ENCODE results near the gene LMBRD1. TPM values are rescaled to one million over a fixed set of nuclear protein-coding genes. Genes with fewer than 3 reads are reported as not detected.

Gene LMBRD1
- total and polyA plus RNA-seq, 2 of the 13 experiments (the other 11 are each of a cell fraction or from before 2014, with no cell fraction given): 18.9 to 21.5 TPM

DNA sequence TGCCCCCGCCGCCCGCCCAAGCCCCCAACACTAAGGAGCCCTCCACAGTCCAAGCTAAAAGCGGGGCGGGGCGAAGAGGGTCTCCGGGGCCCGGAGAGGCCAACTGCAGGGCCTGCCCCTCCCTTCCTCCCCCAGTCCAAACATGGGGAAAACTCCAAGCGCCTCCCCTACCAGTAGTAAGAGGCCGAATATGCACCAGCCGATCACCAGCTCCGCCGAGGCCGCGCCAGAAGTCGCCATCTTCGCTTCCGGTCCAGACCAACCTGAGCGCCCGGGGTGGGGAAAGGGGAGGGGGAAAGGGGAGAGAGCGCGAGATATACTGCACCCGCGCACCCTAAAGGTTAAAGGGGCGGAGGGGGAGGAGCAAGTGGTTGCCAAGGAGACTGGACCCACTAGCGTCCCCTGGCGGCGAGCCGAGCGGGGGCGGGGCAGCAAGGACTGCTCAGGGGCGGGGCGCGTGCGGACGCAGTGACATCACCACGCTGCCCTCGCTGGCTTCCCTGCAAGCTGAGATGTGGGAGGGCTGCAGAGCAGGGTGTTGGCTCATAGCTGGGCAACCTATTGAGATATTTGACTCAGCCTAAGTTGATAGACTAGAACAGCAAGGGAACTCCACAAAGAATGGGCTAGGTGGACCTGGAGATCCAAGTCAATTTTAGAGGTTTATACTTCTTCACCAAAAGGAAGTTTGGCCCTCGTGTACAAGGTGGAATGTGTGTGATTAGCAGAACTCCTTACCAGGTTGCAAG is at the start of gene LMBRD1 (continued):
- TF ChIP-seq, protein P1, sequence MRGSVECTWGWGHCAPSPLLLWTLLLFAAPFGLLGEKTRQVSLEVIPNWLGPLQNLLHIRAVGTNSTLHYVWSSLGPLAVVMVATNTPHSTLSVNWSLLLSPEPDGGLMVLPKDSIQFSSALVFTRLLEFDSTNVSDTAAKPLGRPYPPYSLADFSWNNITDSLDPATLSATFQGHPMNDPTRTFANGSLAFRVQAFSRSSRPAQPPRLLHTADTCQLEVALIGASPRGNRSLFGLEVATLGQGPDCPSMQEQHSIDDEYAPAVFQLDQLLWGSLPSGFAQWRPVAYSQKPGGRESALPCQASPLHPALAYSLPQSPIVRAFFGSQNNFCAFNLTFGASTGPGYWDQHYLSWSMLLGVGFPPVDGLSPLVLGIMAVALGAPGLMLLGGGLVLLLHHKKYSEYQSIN (CRISPR knock-in tag; IDR thresholded peaks at IDR 0.05; ENCODE audit: borderline replicate concordance): no peak
- TF ChIP-seq ZMAT3 (CRISPR knock-in tag; conservative IDR thresholded peaks at IDR 0.05): peak; percentile 56
- peak; percentile 67 for TF ChIP-seq IRF2 (CRISPR knock-in tag; IDR thresholded peaks at IDR 0.05)
- TF ChIP-seq NR2F1 (CRISPR knock-in tag; IDR thresholded peaks at IDR 0.05): peak; percentile 77 to 88
- TF ChIP-seq TBL1XR1 (IDR thresholded peaks at IDR 0.05; ENCODE audit: borderline replicate concordance, low read length, partially characterized antibody): peak; percentile 61
- 0 out of 2 replicates have a peak, but pooled peaks have one; percentile 21 for TF ChIP-seq ZNF614 (CRISPR knock-in tag; IDR thresholded peaks at IDR 0.05; ENCODE audit: borderline replicate concordance)
- TF ChIP-seq NR2F6 (IDR thresholded peaks at IDR 0.05): peak; percentile 74
- TF ChIP-seq NR2F6 (CRISPR knock-in tag; IDR thresholded peaks at IDR 0.05): peak; percentile 94
- TF ChIP-seq TEAD3 (CRISPR knock-in tag; optimal IDR thresholded peaks at IDR 0.05; ENCODE audit: borderline replicate concordance): peak; percentile 70
- peak; percentile 44 for TF ChIP-seq TARDBP (CRISPR knock-in tag; IDR thresholded peaks at IDR 0.05)
- TF ChIP-seq SMARCE1 (IDR thresholded peaks at IDR 0.05; ENCODE audit: borderline replicate concordance): no peak
- 0 out of 2 replicates have a peak, but pooled peaks have one; percentile 44 for TF ChIP-seq ZNF292 (CRISPR knock-in tag; IDR thresholded peaks at IDR 0.05; ENCODE audit: borderline replicate concordance, low read depth)
- peak; percentile 52; the same call in 1 of the 2 replicates for TF ChIP-seq PHF20 (CRISPR knock-in tag; IDR thresholded peaks at IDR 0.05)
- TF ChIP-seq GABPA (IDR thresholded peaks at IDR 0.05; ENCODE audit: low read depth, low read length): no peak
- peak; percentile 74 for TF ChIP-seq GABPA (CRISPR knock-in tag; IDR thresholded peaks at IDR 0.05; ENCODE audit: low read depth)
- TF ChIP-seq CBX1 (IDR thresholded peaks at IDR 0.05; ENCODE audit: low read depth): peak; percentile 88
- peak; percentile 86 for TF ChIP-seq YY1 (IDR thresholded peaks at IDR 0.05; ENCODE audit: insufficient read depth, insufficient replicate concordance, low read depth, low read length)
- no peak for TF ChIP-seq ZNF160 (CRISPR knock-in tag; IDR thresholded peaks at IDR 0.05)
- TF ChIP-seq ZFP36L2 (CRISPR knock-in tag; IDR thresholded peaks at IDR 0.05): 0 out of 2 replicates have a peak, but pooled peaks have one; percentile 15
- peak; percentile 39; the same call in 1 of the 2 replicates for TF ChIP-seq ZFP91 (CRISPR knock-in tag; IDR thresholded peaks at IDR 0.05; ENCODE audit: borderline replicate concordance)
- no peak for TF ChIP-seq RBAK (CRISPR knock-in tag; IDR thresholded peaks at IDR 0.05)
- no peak for TF ChIP-seq ZNF230 (CRISPR knock-in tag; IDR thresholded peaks at IDR 0.05)
- TF ChIP-seq ZKSCAN1 (IDR thresholded peaks at IDR 0.05; ENCODE audit: low read length): 0 out of 2 replicates have a peak, but pooled peaks have one; percentile 32
- TF ChIP-seq UBTF (CRISPR knock-in tag; IDR thresholded peaks at IDR 0.05): peak; percentile 56
- TF ChIP-seq RBFOX2 (IDR thresholded peaks at IDR 0.05; ENCODE audit: low read depth, low read length): peak; percentile 70
- no peak for TF ChIP-seq ISX (CRISPR knock-in tag; conservative IDR thresholded peaks at IDR 0.05)

Data from HepG2 (cell line).